Mesendoderm (in vitro differentiated cells): ENCODE results near the gene TNFSF9.

Source experiments
- DNase-seq: peaks from one replicate; pipeline ENCODE4 v3.0.0; 2013
- H2AK5ac ChIP-seq: 2 replicates; pipeline ENCODE4 v1.6.1; 2013; ENCODE audit warnings: low read length, inconsistent platforms
- H2BK120ac ChIP-seq: 2 replicates; pipeline ENCODE4 v1.6.1; 2013; ENCODE audit warnings: low read depth, mild to moderate bottlenecking, low read length, moderate library complexity, mixed read lengths
- H2BK15ac ChIP-seq: replicated peaks from 2 replicates; pipeline ENCODE4 v1.6.1; 2013; ENCODE audit warnings: low read depth, mild to moderate bottlenecking, moderate library complexity
- H2BK5ac ChIP-seq: 2 replicates; pipeline ENCODE4 v1.6.1; 2013; ENCODE audit warnings: low read length, inconsistent platforms
- H3K18ac ChIP-seq: 2 replicates; pipeline ENCODE4 v1.6.1; 2013; ENCODE audit warnings: mild to moderate bottlenecking, low read length, mixed read lengths
- H3K23ac ChIP-seq: one replicate; pipeline ENCODE4 v1.6.1; 2013; ENCODE audit warnings: low read length
- H3K27ac ChIP-seq: 2 replicates; pipeline ENCODE4 v1.5.1; 2013; ENCODE audit warnings: low read depth, mild to moderate bottlenecking, inconsistent platforms, low read length, moderate library complexity
- H3K27me3 ChIP-seq: 2 replicates; pipeline ENCODE4 v1.6.1; 2013; ENCODE audit warnings: low read length, control low read depth, mild to moderate bottlenecking, inconsistent platforms; ENCODE audit not compliant: insufficient read depth, poor library complexity
- H3K36me3 ChIP-seq: 2 replicates; pipeline ENCODE4 v1.6.1; 2013; ENCODE audit warnings: low read length, inconsistent platforms; ENCODE audit not compliant: control insufficient read depth, insufficient read depth
- H3K4ac ChIP-seq: one replicate; pipeline ENCODE4 v1.6.1; 2013; ENCODE audit warnings: low read depth, mild to moderate bottlenecking, low read length, moderate library complexity
- H3K4me1 ChIP-seq: 2 replicates; pipeline ENCODE4 v1.6.1; 2013; ENCODE audit warnings: low read depth, low read length, inconsistent platforms; ENCODE audit not compliant: control insufficient read depth
- H3K4me2 ChIP-seq: 2 replicates; pipeline ENCODE4 v1.6.1; 2013; ENCODE audit warnings: low read length
- H3K4me3 ChIP-seq: 2 replicates; pipeline ENCODE4 v1.5.1; 2013; ENCODE audit warnings: mild to moderate bottlenecking, low read length
- H3K56ac ChIP-seq: one replicate; pipeline ENCODE4 v1.6.1; 2013; ENCODE audit warnings: low read length
- H3K79me1 ChIP-seq: 2 replicates; pipeline ENCODE4 v1.6.1; 2013; ENCODE audit warnings: low read length, inconsistent platforms
- H3K79me2 ChIP-seq: 2 replicates; pipeline ENCODE4 v1.6.1; 2013; ENCODE audit warnings: mild to moderate bottlenecking, low read length; ENCODE audit not compliant: control insufficient read depth, insufficient read depth
- H3K9ac ChIP-seq: 2 replicates; pipeline ENCODE4 v1.6.1; 2013; ENCODE audit warnings: low read length, inconsistent platforms
- H4K5ac ChIP-seq: one replicate; pipeline ENCODE4 v1.6.1; 2013; ENCODE audit warnings: low read length
- H4K8ac ChIP-seq: one replicate; pipeline ENCODE4 v1.6.1; 2013; ENCODE audit warnings: low read depth, mild to moderate bottlenecking, control low read depth, low read length, moderate library complexity
- WGBS: extraction: QIAGEN DNeasy Blood & Tissue Kit; methylation state at CpG from one replicate; pipeline ENCODE4 v1.1.7; 2013; ENCODE audit warnings: low lambda C conversion rate, missing lambda C conversion rate; ENCODE audit not compliant: insufficient coverage; ENCODE audit errors: extremely low coverage; 5-methylcytosine and 5-hydroxymethylcytosine counted together

Gene TNFSF9

DNA sequence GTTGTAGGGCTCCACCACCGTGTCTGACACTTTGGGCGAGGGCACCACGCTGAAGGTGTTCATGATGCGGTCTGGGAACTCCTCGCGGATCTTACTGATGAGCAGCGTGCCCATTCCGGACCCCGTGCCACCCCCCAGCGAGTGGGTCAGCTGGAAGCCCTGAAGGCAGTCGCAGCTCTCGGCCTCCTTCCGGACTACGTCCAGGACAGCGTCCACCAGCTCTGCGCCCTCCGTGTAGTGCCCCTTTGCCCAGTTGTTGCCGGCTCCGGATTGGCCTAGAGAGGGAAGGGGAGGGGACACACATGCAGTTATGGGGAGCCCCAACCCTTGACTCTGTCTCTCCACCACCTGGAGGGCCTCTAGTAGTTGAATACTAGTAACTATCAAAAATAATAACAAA is 34.9 kb upstream of the TNFSF9 start:
- Histone ChIP-seq H3K27me3 (no peaks in the 10 kb centered on the region), H3K4me1 (no peaks in the 10 kb centered on the region), H3K56ac (no peak overlapping the region), H3K79me2 (no peaks in the 10 kb centered on the region), H3K79me1 (no peaks in the 10 kb centered on the region), H4K5ac (no peak overlapping the region), H3K9ac (no peak overlapping the region), H3K23ac (no peak overlapping the region), H3K4me2 (no peak overlapping the region), H3K27ac (no peak overlapping the region), H3K4me3 (no peak overlapping the region), H2BK15ac (no peak overlapping the region), H4K8ac (no peak overlapping the region), H3K4ac (no peak overlapping the region), H2BK120ac (no peak overlapping the region), H3K36me3 (no peaks in the 10 kb centered on the region), H3K18ac (no peak overlapping the region), H2AK5ac (no peak overlapping the region), H2BK5ac (no peak overlapping the region)
- no CpG with 5 or more reads among the region's 19 CpGs for WGBS
- DNase-seq, result no peak

DNA sequence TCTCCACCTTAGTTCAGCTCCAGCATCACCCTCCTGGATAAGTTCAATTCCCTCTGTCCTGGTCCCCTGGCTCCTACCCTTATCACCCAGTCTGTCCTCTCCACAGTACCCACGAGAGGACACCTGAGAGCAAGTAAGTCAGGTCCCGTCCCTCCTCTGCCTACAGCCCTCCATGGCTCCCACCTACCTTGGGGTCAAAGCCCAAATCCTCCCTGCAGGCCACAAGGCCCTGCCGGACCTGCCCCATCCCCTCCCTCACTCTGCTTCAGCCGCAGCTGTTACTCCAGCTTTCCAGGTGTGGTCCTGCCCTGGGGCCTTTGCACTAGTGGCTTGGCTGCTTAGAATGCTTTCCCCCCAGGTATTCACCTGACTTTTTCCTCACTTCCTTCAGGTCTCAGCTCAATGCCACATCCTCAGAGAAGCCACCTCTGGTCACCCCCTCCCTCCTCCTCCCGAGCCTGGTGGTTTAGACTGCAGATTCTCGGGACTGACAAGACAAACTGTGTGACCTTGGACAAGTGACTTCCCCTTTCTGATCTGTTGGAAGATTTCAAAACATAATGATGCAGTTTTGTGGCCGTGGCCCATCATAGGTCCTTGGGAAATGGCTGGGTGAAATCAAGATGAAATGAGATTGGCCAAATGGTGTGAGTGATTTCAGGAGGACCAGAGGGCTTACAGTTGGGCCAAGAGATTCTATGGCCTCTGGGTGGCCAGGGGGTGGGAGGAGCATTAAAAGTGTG is 32.4 kb upstream of the TNFSF9 start:
- H4K5ac ChIP-seq, result no peak overlapping the region
- H3K4me1 ChIP-seq, result no peaks in the 10 kb centered on the region
- H3K18ac ChIP-seq, result no peak overlapping the region
- H3K4me3 ChIP-seq, result no peak overlapping the region
- no peak overlapping the region for H4K8ac ChIP-seq
- no peak overlapping the region for H2AK5ac ChIP-seq
- DNase-seq, result no peak
- no CpG with 5 or more reads among the region's 7 CpGs for WGBS
- H3K36me3 ChIP-seq, result no peaks in the 10 kb centered on the region
- no peaks in the 10 kb centered on the region for H3K79me2 ChIP-seq
- no peak overlapping the region for H3K4ac ChIP-seq
- no peak overlapping the region for H2BK5ac ChIP-seq
- no peak overlapping the region for H3K4me2 ChIP-seq
- no peak overlapping the region for H3K9ac ChIP-seq
- H3K56ac ChIP-seq, result no peak overlapping the region
- no peak overlapping the region for H2BK120ac ChIP-seq
- no peaks in the 10 kb centered on the region for H3K27me3 ChIP-seq
- no peaks in the 10 kb centered on the region for H3K79me1 ChIP-seq
- H2BK15ac ChIP-seq, result no peak overlapping the region
- H3K23ac ChIP-seq, result no peak overlapping the region
- H3K27ac ChIP-seq, result no peak overlapping the region

GRCh38 chr19:6499052-6499790 is 31.6 kb upstream of the TNFSF9 start:
- Histone ChIP-seq H3K4me3 (no peak overlapping the region), H3K56ac (no peak overlapping the region), H3K4ac (no peak overlapping the region), H3K23ac (no peak overlapping the region), H3K79me2 (no peaks in the 10 kb centered on the region), H4K5ac (no peak overlapping the region), H2BK5ac (no peak overlapping the region), H3K79me1 (no peaks in the 10 kb centered on the region), H3K4me2 (no peak overlapping the region), H3K9ac (no peak overlapping the region), H3K18ac (no peak overlapping the region), H2BK15ac (no peak overlapping the region), H4K8ac (no peak overlapping the region), H2BK120ac (no peak overlapping the region), H3K36me3 (no peaks in the 10 kb centered on the region), H3K4me1 (no peaks in the 10 kb centered on the region), H3K27ac (no peak overlapping the region), H2AK5ac (no peak overlapping the region), H3K27me3 (no peaks in the 10 kb centered on the region)
- DNase-seq, result no peak
- no CpG with 5 or more reads among the region's 17 CpGs for WGBS

- Histone ChIP-seq H3K23ac (no peak overlapping the region), H3K79me2 (no peaks in the 10 kb centered on the region), H3K9ac (no peak overlapping the region), H3K27ac (no peak overlapping the region), H2BK15ac (no peak overlapping the region), H3K4ac (no peak overlapping the region), H3K4me1 (no peaks in the 10 kb centered on the region), H3K79me1 (no peaks in the 10 kb centered on the region), H3K4me2 (peak overlapping the region; percentile 7), H3K18ac (no peak overlapping the region), H4K8ac (no peak overlapping the region), H4K5ac (no peak overlapping the region), H3K4me3 (no peak overlapping the region), H3K36me3 (no peaks in the 10 kb centered on the region), H2AK5ac (no peak overlapping the region), H3K56ac (no peak overlapping the region), H2BK5ac (no peak overlapping the region), H2BK120ac (no peak overlapping the region), H3K27me3 (no peaks in the 10 kb centered on the region)
- no CpG with 5 or more reads among the region's 24 CpGs for WGBS
- DNase-seq, result no peak
These were observed 29.7 kb upstream of the TNFSF9 start for GRCh38 chr19:6500837-6501739.

- Histone ChIP-seq H2BK15ac (no peak within 1 kb of the TSS), H4K8ac (no peak within 1 kb of the TSS), H3K4ac (no peak within 1 kb of the TSS), H3K27ac (no peak within 1 kb of the TSS), H3K18ac (no peak within 1 kb of the TSS), H4K5ac (no peak within 1 kb of the TSS), H3K9ac (no peak within 1 kb of the TSS), H3K4me3 (no peak within 1 kb of the TSS), H3K36me3 (no peaks in the 10 kb centered on the region), H3K79me2 (no peaks in the 10 kb centered on the region), H3K27me3 (no peaks in the 10 kb centered on the region), H2AK5ac (no peak within 1 kb of the TSS), H2BK120ac (no peak within 1 kb of the TSS), H3K4me2 (peak within 1 kb of the TSS; percentile 36), H3K79me1 (no peaks in the 10 kb centered on the region), H3K4me1 (no peaks in the 10 kb centered on the region), H3K23ac (no peak within 1 kb of the TSS), H3K56ac (peak within 1 kb of the TSS; percentile 34), H2BK5ac (no peak within 1 kb of the TSS)
- no peak for DNase-seq
- WGBS, result no CpG with 5 or more reads among the region's 71 CpGs
These were observed 28.8 kb upstream of the TNFSF9 start, which contains the start of gene TUBB4A for GRCh38 chr19:6501740-6502648. TSS of gene TUBB4A (minus strand) at chr19:6502309. CDS start at chr19:6502212, 97 bp downstream.
